ENCODE measurements around the gene PPM1E.

PPM1E gene

DNA sequence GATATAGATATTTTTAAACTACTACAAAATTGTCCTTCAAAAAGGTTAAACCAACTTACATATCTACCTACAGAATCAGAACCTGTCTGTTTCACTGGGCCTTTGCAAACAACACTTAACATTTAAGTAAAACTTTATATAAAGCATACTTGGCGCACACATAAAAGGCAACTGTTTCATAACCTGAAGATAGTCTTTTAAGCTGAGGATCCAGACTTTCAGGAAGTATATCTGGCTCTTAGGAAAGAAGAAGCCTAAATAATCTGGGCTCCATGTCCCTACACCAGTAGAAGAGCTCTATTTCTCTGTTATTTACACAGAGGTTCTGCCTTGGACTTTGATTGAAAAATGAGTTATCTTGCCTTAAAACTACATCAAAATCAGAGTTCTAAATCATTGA, 275.2 kb downstream of the PPM1E start:
- no peak for FAIRE-seq
- TF ChIP-seq, protein P1, sequence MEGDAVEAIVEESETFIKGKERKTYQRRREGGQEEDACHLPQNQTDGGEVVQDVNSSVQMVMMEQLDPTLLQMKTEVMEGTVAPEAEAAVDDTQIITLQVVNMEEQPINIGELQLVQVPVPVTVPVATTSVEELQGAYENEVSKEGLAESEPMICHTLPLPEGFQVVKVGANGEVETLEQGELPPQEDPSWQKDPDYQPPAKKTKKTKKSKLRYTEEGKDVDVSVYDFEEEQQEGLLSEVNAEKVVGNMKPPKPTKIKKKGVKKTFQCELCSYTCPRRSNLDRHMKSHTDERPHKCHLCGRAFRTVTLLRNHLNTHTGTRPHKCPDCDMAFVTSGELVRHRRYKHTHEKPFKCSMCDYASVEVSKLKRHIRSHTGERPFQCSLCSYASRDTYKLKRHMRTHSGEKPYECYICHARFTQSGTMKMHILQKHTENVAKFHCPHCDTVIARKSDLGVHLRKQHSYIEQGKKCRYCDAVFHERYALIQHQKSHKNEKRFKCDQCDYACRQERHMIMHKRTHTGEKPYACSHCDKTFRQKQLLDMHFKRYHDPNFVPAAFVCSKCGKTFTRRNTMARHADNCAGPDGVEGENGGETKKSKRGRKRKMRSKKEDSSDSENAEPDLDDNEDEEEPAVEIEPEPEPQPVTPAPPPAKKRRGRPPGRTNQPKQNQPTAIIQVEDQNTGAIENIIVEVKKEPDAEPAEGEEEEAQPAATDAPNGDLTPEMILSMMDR (IDR thresholded peaks at IDR 0.05; ENCODE audit: insufficient read depth, missing control alignments) = no peak
- no peak for DNase-seq (ENCODE audit: insufficient read length, low spot score)

All from D721Med (cell line).